NCI-H2196 treated with DMSO at 0.1 percent for 48 hours (cell line): ENCODE data around the gene SLC12A5.
"Not testable (repeated sequence)": the region's sequence is repeated elsewhere in the genome, so short reads cannot be mapped to it uniquely, and the experiment has no call there.

Experiments
- DNase-seq: peaks from one replicate; lab custom pipeline; 2025; ENCODE audit not compliant: unreplicated experiment; lab: John Stamatoyannopoulos, UW

SLC12A5 gene

GRCh38 chr20:46073443-46073842, 44.4 kb downstream of the SLC12A5 start:
- DNase-seq: no peak

GRCh38 chr20:46074006-46074405, 45.0 kb downstream of the SLC12A5 start:
- DNase-seq: no peak

- DNase-seq: no peak
These were observed 47.8 kb downstream of the SLC12A5 start for GRCh38 chr20:46076806-46077205.

- DNase-seq: no peak
These were observed 48.8 kb downstream of the SLC12A5 start for GRCh38 chr20:46077642-46078305.

- DNase-seq: no peak
These were observed 49.9 kb downstream of the SLC12A5 start for GRCh38 chr20:46078954-46079353.

- DNase-seq: no peak
These were observed 52.1 kb downstream of the SLC12A5 start for GRCh38 chr20:46081074-46081473.

GRCh38 chr20:46083101-46083500, 54.1 kb downstream of the SLC12A5 start:
- DNase-seq: no peak

- no peak for DNase-seq
These were observed 54.6 kb downstream of the SLC12A5 start for GRCh38 chr20:46083531-46084061.

GRCh38 chr20:46084805-46085178, 55.8 kb downstream of the SLC12A5 start:
- no peak for DNase-seq

- DNase-seq: peak; percentile 9
These were observed 56.3 kb downstream of the SLC12A5 start for GRCh38 chr20:46085179-46085851.

GRCh38 chr20:46087161-46087560, 58.1 kb downstream of the SLC12A5 start:
- no peak for DNase-seq

- no peak for DNase-seq
These were observed 59.6 kb downstream of the SLC12A5 start for GRCh38 chr20:46088409-46089166.

- no peak for DNase-seq
These were observed 60.1 kb downstream of the SLC12A5 start for GRCh38 chr20:46089167-46089416.

- DNase-seq: peak; percentile 96
These were observed 60.7 kb downstream of the SLC12A5 start, which contains the start of gene NCOA5 for GRCh38 chr20:46089417-46090388. TSS of gene NCOA5 (minus strand) at chr20:46089962. CDS start at chr20:46079424, 10,538 bp downstream.

GRCh38 chr20:46091622-46092535, 62.9 kb downstream of the SLC12A5 start:
- not testable (repeated sequence) for DNase-seq

GRCh38 chr20:46093531-46093930, 64.5 kb downstream of the SLC12A5 start:
- no peak for DNase-seq

GRCh38 chr20:46099491-46100287, 70.7 kb downstream of the SLC12A5 start:
- DNase-seq: no peak

GRCh38 chr20:46100444-46100843, 71.4 kb downstream of the SLC12A5 start:
- not testable (repeated sequence) for DNase-seq

GRCh38 chr20:46100988-46101387, 72.0 kb downstream of the SLC12A5 start:
- no peak for DNase-seq
